Astrocyte of the spinal cord (primary cell): ENCODE results near the gene INO80.

ENCODE experiments used
- DNase-seq: peaks from one replicate; pipeline ENCODE4 v3.0.0; 2011; ENCODE audit warnings: low read depth, low spot score
- H3K4me3 ChIP-seq: 2 replicates; pipeline ENCODE4 v1.5.1; 2011; ENCODE audit warnings: low read depth, mild to moderate bottlenecking, low read length, moderate library complexity
- CTCF ChIP-seq: IDR thresholded peaks from 2 replicates; pipeline ENCODE4 v1.5.1; 2012; ENCODE audit warnings: low read depth, mild to moderate bottlenecking, low read length, inconsistent platforms
- in situ Hi-C: cut with HindIII; loops from 2 replicates; pipeline ENCODE4 v1.10.0; 2017; ENCODE audit warnings: low sequenced_read_pairs

Gene INO80

GRCh38 chr15:41116116-41116961 is at the start of gene INO80:
Gene INO80 (minus strand): TSS chr15:41116280. CDS start chr15:41096310, 19,970 bp downstream.
- in situ Hi-C loops: no loop called here
- H3K4me3 ChIP-seq: peak within 1 kb of the TSS; percentile 97
- peak; percentile 98 for DNase-seq
- no peak for TF ChIP-seq CTCF

- in situ Hi-C loops: no loop called here
- no peak overlapping the region for H3K4me3 ChIP-seq
- DNase-seq: no peak
Observed at GRCh38 chr15:41161736-41162135, 45.7 kb upstream of the INO80 start.

GRCh38 chr15:41161336-41161735 is 45.3 kb upstream of the INO80 start:
- DNase-seq: no peak

More at GRCh38 chr15:41161736-41162135, 45.7 kb upstream of the INO80 start:
- no peak for TF ChIP-seq CTCF

GRCh38 chr15:41160639-41161315 is 44.7 kb upstream of the INO80 start:
- H3K4me3 ChIP-seq: no peak overlapping the region
- no peak for TF ChIP-seq CTCF

More at GRCh38 chr15:41161336-41161735, 45.3 kb upstream of the INO80 start:
- in situ Hi-C loops: no loop called here
- no peak overlapping the region for H3K4me3 ChIP-seq
- no peak for TF ChIP-seq CTCF

GRCh38 chr15:41154412-41154811 is 38.3 kb upstream of the INO80 start:
- H3K4me3 ChIP-seq: no peak overlapping the region
- in situ Hi-C loops: no loop called here
- no peak for DNase-seq
- TF ChIP-seq CTCF: no peak

More at GRCh38 chr15:41160639-41161315, 44.7 kb upstream of the INO80 start:
- no peak for DNase-seq
- in situ Hi-C loops: no loop called here

- H3K4me3 ChIP-seq: no peak overlapping the region
- in situ Hi-C loops: no loop called here
- DNase-seq: no peak
- TF ChIP-seq CTCF: no peak
Observed at GRCh38 chr15:41153733-41154132, 37.7 kb upstream of the INO80 start.
